Occipital lobe (tissue), 2 donors: ENCODE results near the gene GALNT18. TPM values are rescaled to one million over a fixed set of nuclear protein-coding genes. Genes with fewer than 3 reads are reported as not detected.

Source experiments
- DNase-seq: peaks from one replicate; lab custom pipeline; 2025; lab: John Stamatoyannopoulos, UW
- total RNA-seq: library from RNA; depleted of rRNA; stranded (reverse); fragments of >200 nt; gene quantifications from one replicate; pipeline ENCODE4 v1.2.3, GENCODE V29; 2014

Gene GALNT18
- 22.8 TPM for total RNA-seq

- peak; percentile 91 for DNase-seq
Observed at GRCh38 chr11:11621573-11622339, at the start of gene GALNT18. Gene GALNT18 (minus strand): TSS chr11:11622005.

DNA sequence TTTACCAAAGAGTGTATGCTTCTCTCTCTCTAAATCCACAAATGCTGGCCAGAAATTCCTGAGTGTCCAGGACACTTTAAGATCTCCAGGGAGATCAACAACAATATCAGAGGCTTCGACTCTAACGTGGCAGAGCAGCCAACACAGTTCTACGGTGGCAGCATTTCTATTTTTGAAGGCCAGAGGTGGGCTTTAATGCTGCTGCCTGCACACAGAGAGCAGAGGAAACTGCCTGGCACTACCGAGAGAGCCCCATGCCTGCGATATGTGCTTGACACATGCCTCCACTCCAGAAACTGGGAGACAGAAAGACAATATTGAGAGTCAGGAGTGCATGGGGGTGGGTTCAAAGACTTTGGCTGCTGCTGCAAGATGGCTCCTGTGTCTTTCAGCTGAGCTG lies 48.8 kb upstream of the GALNT18 start:
- no peak for DNase-seq

DNA sequence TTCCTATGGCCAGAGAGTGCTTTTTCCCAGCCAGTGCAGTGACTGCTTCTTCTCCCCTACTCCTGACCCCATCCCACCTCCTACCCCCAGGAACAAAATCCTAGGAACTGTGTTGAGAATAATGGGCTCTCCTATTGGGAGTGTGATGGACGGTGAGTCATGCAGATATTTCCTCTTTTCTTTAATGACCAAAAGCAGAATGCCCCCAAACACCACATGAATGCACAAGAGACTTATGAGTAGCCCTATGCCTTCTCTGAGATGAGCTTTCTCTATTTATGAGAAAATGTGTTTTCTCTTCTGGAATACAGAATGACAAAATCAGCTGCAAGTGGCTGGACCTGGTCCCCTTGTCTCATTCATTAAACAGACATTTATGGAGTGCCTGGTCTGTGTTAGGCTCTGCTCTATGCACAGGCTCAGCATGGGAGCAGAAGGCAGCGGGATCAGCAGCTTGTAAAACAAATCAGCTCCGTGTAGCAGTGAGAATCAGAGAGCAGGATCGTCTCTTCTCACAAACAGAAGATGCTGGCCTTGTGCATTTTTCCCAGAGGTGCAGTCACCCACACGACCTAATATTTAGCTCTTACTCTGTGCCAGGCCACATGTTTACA lies 47.5 kb upstream of the GALNT18 start:
- no peak for DNase-seq

- no peak for DNase-seq
Observed at GRCh38 chr11:11668781-11669180, 47.0 kb upstream of the GALNT18 start.

- no peak for DNase-seq
Observed at GRCh38 chr11:11668274-11668673, 46.5 kb upstream of the GALNT18 start.

DNA sequence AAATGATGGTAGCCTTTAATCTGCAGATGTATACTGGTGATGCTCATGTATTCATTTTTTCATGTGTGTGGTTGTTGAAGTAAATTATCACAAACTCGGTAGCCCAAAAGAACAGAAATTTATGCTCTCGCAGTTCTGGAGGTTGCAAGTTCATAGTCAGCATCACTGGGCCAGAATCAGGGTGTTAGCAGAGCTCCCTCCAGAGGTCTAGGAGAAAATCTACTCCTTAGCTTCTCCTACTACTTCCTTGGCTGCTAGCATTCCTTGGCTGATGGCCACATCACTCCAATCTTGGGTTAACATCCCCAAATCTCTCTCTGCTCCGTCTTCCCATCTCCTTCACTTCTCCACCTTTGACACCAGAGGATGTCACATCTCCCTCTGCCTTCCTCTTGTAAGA lies 45.3 kb upstream of the GALNT18 start:
- no peak for DNase-seq

DNA sequence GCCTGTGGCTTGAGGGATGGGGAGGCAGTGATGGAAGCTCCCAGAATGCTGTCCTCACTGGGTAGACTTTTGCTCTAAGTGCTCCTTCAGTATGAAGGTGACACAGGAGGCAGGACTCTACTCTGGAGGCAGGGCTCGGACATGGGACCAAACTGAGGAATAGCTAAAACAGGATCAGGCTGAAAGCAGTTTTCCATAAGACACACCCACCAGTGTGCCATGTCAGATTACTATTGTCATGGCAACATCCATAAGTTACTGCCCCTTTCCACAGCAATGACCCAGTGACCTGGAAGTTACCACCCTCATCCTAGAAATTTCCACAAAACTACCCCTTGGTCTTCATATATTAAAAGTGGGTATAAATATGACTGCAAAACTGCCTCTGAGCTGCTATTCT lies 43.6 kb upstream of the GALNT18 start:
- DNase-seq, result no peak

- no peak for DNase-seq
Observed at GRCh38 chr11:11663907-11664306, 42.1 kb upstream of the GALNT18 start.

GRCh38 chr11:11662578-11662977 lies 40.8 kb upstream of the GALNT18 start:
- no peak for DNase-seq

- DNase-seq, result no peak
Observed at GRCh38 chr11:11661326-11662040, 39.7 kb upstream of the GALNT18 start.

- DNase-seq, result no peak
Observed at GRCh38 chr11:11660363-11660740, 38.5 kb upstream of the GALNT18 start.

GRCh38 chr11:11659567-11660362 lies 38.0 kb upstream of the GALNT18 start:
- no peak for DNase-seq

GRCh38 chr11:11657218-11657955 lies 35.6 kb upstream of the GALNT18 start:
- DNase-seq, result no peak

DNA sequence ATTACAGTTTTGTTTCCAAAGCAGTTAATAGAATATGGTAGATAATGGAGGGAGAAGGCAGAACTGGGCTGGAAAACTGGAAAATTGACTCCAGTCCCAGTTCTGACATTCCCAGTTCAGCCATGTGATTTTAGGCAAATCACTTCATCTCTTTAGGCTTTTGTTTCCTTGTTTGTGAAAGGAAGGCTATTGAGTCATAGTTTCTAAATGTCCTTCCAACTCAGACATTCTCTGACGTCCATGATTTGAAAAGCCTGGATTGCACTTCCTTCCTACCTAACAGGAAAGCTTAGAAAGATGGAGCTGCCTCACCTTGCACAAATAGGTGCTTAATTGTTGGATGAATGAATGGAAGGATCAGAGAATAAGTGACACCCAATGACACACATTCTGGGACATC lies 19.8 kb upstream of the GALNT18 start:
- no peak for DNase-seq

GRCh38 chr11:11640996-11641395 lies 19.2 kb upstream of the GALNT18 start:
- no peak for DNase-seq

DNA sequence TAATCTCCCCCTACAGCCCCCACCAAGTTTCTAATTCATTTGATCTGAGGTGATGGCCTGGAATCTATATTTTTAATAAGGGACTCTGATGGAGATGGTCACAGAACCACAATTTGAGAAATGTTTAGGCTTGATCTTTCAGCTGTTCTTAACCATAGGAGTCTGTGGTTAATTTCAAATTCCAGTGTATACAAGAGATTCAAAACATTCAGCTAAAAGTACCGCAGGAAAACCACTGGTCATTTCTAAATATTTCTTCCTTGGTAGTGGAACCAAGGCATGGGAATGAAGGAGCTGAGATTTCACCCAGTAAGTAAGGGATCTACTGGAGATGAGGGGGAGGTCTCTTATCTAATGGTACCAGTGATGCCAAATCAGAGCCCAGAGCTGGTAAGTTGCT lies 18.3 kb upstream of the GALNT18 start:
- no peak for DNase-seq

DNA sequence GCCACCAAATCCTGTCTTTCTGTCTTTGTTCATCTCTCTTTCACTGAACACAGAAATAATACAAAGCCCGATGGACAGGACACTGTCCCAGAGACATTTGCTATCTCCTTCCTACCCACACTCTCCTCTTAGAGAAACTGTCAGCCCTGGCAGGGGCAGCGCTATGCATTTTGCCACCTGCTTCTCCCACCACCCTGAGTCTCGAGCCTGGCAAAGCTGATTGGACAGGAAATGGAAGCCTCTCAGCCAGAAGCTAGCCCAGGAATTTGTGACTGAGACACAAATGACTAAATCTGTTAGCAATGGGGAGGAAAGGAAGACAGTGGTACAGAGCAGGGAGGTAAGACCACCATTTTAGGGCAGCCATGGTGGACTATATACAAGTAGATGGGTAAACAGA lies 14.9 kb upstream of the GALNT18 start:
- DNase-seq, result no peak

- no peak for DNase-seq
Observed at GRCh38 chr11:11635443-11635842, 13.6 kb upstream of the GALNT18 start.

DNA sequence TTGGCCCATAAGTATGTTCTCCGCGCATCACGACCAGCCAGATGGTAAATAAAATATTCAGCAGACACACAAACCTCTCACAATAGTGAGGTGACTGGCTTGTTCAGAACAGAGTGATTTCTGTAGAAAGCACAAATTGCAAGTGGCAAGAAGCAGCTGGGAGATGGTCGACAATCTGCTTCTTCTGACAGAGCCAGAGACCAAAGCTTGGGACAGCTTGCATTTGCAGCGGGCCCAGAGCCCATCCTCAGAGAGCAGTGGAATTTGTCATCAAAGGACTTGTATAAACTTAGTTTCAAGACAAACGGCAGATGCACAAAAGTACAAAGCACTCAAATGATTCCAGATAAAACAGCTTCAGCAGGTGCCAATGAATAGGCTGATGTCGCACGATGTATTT lies 7.6 kb upstream of the GALNT18 start:
- no peak for DNase-seq

DNA sequence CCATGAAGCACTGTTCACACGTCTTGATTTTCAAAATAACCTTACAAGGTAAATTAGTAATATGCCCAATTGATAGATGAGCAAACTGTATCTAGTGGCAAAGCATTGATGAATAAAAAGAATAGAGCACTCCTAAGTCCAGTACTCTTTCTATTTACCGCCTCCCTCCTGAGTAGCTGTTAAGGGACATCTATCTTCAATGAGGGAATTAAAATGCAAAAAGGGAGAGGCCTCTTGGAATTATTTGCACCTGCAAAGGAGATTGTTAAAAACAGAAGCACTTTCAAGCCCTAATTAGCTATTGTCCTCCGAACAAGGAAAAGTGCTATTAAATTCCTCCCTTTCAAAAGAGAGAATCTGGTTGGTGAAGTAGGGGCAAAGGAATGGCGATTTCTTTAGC lies 6.8 kb upstream of the GALNT18 start:
- no peak for DNase-seq

DNA sequence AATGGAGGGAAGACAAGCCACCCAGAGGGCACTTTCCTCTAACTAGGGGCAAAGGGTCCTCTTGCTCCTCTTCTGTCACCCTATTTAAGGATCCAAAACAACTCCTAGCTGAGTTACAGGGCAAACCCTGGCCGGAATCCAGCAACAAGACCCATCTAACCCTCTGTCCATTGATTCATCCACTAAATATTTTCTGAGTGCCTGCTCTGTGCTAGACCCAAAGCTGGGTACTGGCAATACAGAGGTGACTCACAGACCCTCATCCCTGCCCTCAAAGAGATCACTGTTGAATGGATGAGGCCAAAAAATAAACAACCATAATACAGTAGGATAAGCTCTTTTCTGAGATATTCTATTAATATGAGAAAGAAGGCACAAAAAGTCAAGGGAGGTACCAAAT lies 4.3 kb upstream of the GALNT18 start:
- no peak for DNase-seq
